ENCODE results near the gene ASB4.

The ASB4 gene

DNA sequence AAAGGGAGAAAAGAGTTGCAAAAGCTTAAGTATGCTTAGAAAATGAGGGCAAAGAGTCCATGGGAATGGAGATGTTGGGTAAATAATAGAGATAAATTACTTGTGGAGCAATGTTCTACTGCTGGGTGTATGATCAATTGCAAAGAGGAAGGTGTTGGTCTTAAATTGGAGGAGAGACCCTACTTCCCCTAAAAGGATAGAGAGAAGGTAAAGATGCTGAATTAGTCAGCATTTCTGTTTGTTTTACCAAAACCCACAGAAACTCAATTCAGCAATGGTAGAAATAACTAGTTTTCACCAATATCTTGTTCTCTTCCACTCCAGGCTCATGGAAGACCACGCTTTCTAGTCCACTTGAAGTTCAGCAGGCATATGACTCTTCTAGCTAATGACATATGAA is 32.1 kb downstream of the ASB4 start:
- H3F3A ChIP-seq (ENCODE audit: insufficient read depth): no peaks in the 10 kb centered on the region

DNA sequence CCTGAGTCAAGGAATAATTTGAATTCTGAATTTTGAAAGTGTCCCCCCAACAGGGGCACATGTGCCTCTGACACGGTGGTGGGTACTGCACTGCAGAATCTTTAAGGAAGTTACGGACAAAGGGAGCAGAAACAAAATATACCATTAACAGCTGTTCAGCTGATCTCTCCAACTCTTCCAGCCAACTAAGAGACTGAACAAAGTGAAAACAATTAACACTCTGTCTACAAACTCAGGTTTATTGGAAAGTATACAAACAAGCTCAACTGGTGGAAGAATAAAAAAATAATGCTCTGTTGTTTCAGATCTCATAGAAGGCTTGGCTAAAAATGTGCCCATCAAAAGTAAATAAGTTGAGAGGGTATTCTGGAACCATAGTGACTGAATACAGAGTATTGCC is 34.4 kb downstream of the ASB4 start:
- Histone ChIP-seq H3K79me2 (ENCODE audit: insufficient read depth, low read length) (no peaks in the 10 kb centered on the region), H2AFZ (ENCODE audit: low read depth, low read length, severe bottlenecking) (no peak overlapping the region), H4K20me1 (ENCODE audit: low read depth, low read length) (no peaks in the 10 kb centered on the region), H3K4me3 (ENCODE audit: insufficient read depth, low read length, poor library complexity, severe bottlenecking) (no peak overlapping the region), H3K9me3 (ENCODE audit: insufficient read depth, low read length) (no peaks in the 10 kb centered on the region), H3K27ac (ENCODE audit: low read depth, low read length) (no peak overlapping the region), H3F3A (ENCODE audit: insufficient read depth) (no peaks in the 10 kb centered on the region), H3K36me3 (ENCODE audit: low read length) (no peaks in the 10 kb centered on the region), H3K4me2 (ENCODE audit: low read depth, low read length, poor library complexity, severe bottlenecking) (no peak overlapping the region), H3K9ac (ENCODE audit: low read length) (no peak overlapping the region), H3K27me3 (ENCODE audit: low read length) (no peaks in the 10 kb centered on the region), H3K9me2 (replicated peaks; ENCODE audit: insufficient read depth, low read length) (no peaks in the 10 kb centered on the region)
- TF ChIP-seq CTCF (IDR thresholded peaks at IDR 0.05; ENCODE audit: insufficient read depth, low read length, poor library complexity, severe bottlenecking) (no peak), EZH2phosphoT487 (conservative IDR thresholded peaks at IDR 0.05; ENCODE audit: low read length) (no peak)

More for the DNA sequence above, 32.1 kb downstream of the ASB4 start:
- Histone ChIP-seq H3K27me3 (ENCODE audit: low read length) (no peaks in the 10 kb centered on the region), H2AFZ (ENCODE audit: low read depth, low read length, severe bottlenecking) (no peak overlapping the region), H3K9me3 (ENCODE audit: insufficient read depth, low read length) (no peaks in the 10 kb centered on the region), H4K20me1 (ENCODE audit: low read depth, low read length) (no peaks in the 10 kb centered on the region), H3K9ac (ENCODE audit: low read length) (no peak overlapping the region), H3K79me2 (ENCODE audit: insufficient read depth, low read length) (no peaks in the 10 kb centered on the region), H3K9me2 (replicated peaks; ENCODE audit: insufficient read depth, low read length) (no peaks in the 10 kb centered on the region), H3K4me2 (ENCODE audit: low read depth, low read length, poor library complexity, severe bottlenecking) (no peak overlapping the region), H3K36me3 (ENCODE audit: low read length) (no peaks in the 10 kb centered on the region), H3K27ac (ENCODE audit: low read depth, low read length) (no peak overlapping the region), H3K4me3 (ENCODE audit: insufficient read depth, low read length, poor library complexity, severe bottlenecking) (no peak overlapping the region)
- TF ChIP-seq EZH2phosphoT487 (conservative IDR thresholded peaks at IDR 0.05; ENCODE audit: low read length) (no peak), CTCF (IDR thresholded peaks at IDR 0.05; ENCODE audit: insufficient read depth, low read length, poor library complexity, severe bottlenecking) (no peak)

- Histone ChIP-seq H3K4me3 (ENCODE audit: insufficient read depth, low read length, poor library complexity, severe bottlenecking) (no peak overlapping the region), H3K36me3 (ENCODE audit: low read length) (no peaks in the 10 kb centered on the region), H3F3A (ENCODE audit: insufficient read depth) (no peaks in the 10 kb centered on the region), H3K9me3 (ENCODE audit: insufficient read depth, low read length) (no peaks in the 10 kb centered on the region), H4K20me1 (ENCODE audit: low read depth, low read length) (no peaks in the 10 kb centered on the region), H3K79me2 (ENCODE audit: insufficient read depth, low read length) (no peaks in the 10 kb centered on the region), H3K9me2 (replicated peaks; ENCODE audit: insufficient read depth, low read length) (no peaks in the 10 kb centered on the region), H3K9ac (ENCODE audit: low read length) (no peak overlapping the region), H2AFZ (ENCODE audit: low read depth, low read length, severe bottlenecking) (no peak overlapping the region), H3K27me3 (ENCODE audit: low read length) (no peaks in the 10 kb centered on the region), H3K4me2 (ENCODE audit: low read depth, low read length, poor library complexity, severe bottlenecking) (no peak overlapping the region), H3K27ac (ENCODE audit: low read depth, low read length) (no peak overlapping the region)
- TF ChIP-seq EZH2phosphoT487 (conservative IDR thresholded peaks at IDR 0.05; ENCODE audit: low read length): no peak
- TF ChIP-seq CTCF (IDR thresholded peaks at IDR 0.05; ENCODE audit: insufficient read depth, low read length, poor library complexity, severe bottlenecking): no peak
Observed at GRCh38 chr7:95525503-95525902, 39.8 kb downstream of the ASB4 start.
